ENCODE results near the gene ROR1.

Gene ROR1

DNA sequence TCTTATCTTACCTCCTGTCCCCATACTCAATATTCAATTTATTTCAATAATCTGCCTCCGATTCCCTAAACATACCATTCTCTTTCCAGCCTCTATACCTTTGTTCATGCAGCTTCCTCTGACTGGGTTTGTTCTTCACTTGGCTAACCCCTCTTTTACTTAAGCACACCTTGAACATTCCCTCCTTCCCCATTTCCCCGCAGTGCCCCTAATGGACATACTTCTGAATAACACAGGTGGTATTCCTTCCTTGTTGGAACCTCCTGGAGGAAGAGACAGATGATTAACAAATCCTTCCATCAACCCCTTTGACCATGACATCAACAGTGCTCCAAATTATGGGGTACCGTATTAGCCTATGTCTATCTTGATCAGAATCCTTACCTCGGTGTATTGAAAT lies 239.6 kb downstream of the ROR1 start:
- Histone ChIP-seq H3K36me3 (ENCODE audit: insufficient read depth, low read length) (no peaks in the 10 kb centered on the region), H3K4me1 (ENCODE audit: insufficient read depth, low read length) (no peaks in the 10 kb centered on the region), H3K9ac (ENCODE audit: low read length) (no peak overlapping the region), H3K27me3 (ENCODE audit: control insufficient read depth in 1 of 2, insufficient read depth in 2 of 2, low read length in 2 of 2) (no peaks in the 10 kb centered on the region), H3K27ac (ENCODE audit: low read depth, low read length) (no peak overlapping the region), H3K4me3 (ENCODE audit: low read depth in 1 of 2, low read length in 2 of 2) (no peak overlapping the region), H3K9me3 (ENCODE audit: low read length) (no peaks in the 10 kb centered on the region)

DNA sequence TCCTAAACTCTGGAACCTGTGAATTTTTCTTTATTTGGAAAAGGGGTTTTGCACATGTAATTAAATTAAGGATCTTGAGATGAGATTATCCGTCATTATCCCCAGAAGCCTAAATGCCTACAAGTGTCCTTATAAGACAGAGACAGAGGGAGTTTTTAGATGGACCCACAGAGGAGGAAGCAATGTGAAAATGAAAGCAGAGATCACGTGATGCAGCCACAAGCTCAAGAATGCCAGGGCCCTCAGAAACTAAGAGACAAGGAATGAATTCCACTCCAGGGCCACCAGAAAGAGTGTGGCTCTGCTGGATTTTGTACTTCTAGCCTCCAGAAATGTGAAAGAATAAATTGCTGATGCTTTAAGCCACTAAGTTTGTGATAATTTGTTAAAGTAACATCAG lies 246.0 kb downstream of the ROR1 start:
- Histone ChIP-seq H3K9me3 (ENCODE audit: low read length) (no peaks in the 10 kb centered on the region), H3K9ac (ENCODE audit: low read length) (no peak overlapping the region), H3K4me3 (ENCODE audit: low read depth in 1 of 2, low read length in 2 of 2) (peak overlapping the region in 1 of 2 donors; percentile 6), H3K27ac (ENCODE audit: low read depth, low read length) (peak overlapping the region; percentile 35), H3K4me1 (ENCODE audit: insufficient read depth, low read length) (peaks cover 5% of the 10 kb centered on the region), H3K27me3 (ENCODE audit: control insufficient read depth in 1 of 2, insufficient read depth in 2 of 2, low read length in 2 of 2) (no peaks in the 10 kb centered on the region), H3K36me3 (ENCODE audit: insufficient read depth, low read length) (no peaks in the 10 kb centered on the region)

DNA sequence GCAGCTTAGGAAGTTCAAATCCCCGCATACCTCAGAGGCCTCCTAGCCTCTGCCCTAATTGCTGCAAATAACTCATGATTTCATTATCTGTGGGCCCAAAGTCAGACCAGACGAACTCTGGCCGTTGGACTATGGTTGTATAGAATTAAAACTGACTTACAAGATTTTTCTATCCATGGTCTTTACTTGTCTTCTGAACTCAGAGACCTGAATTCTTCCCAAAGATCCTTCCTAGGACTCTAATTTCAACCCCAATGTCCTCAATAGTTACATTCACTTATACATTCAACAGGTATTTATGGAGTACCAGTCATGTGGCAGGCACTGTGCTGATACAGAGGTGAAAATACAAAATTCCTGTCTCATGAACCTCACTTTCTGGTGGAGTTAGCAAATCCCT lies 247.2 kb downstream of the ROR1 start:
- no peak overlapping the region for H3K27ac ChIP-seq (ENCODE audit: low read depth, low read length)
- no peak overlapping the region for H3K9ac ChIP-seq (ENCODE audit: low read length)
- H3K9me3 ChIP-seq (ENCODE audit: low read length) = no peaks in the 10 kb centered on the region
- H3K4me3 ChIP-seq (ENCODE audit: low read depth in 1 of 2, low read length in 2 of 2) = no peak overlapping the region
- H3K36me3 ChIP-seq (ENCODE audit: insufficient read depth, low read length) = no peaks in the 10 kb centered on the region
- no peaks in the 10 kb centered on the region for H3K27me3 ChIP-seq (ENCODE audit: control insufficient read depth in 1 of 2, insufficient read depth in 2 of 2, low read length in 2 of 2)
- peaks cover 5% of the 10 kb centered on the region for H3K4me1 ChIP-seq (ENCODE audit: insufficient read depth, low read length)

DNA sequence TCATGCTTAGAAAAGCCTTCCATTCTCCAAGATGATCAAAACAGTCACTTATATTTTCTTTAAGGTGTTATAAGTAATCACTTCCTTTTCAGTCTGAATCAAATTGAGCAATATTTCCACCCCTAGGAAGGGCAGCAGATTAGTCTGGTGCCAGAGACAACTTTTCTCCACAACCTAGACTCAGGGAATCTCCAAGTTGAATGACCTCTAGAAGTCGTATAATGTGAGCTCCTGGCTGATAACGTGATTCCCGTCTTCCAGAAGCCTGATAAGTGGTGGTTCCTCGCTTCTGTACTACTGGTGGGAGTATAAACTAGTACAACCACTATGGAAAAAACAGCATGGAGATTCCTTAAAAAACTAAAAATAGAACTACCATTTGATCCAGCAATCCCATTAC lies 251.2 kb downstream of the ROR1 start:
- Histone ChIP-seq H3K27me3 (ENCODE audit: control insufficient read depth in 1 of 2, insufficient read depth in 2 of 2, low read length in 2 of 2) (no peaks in the 10 kb centered on the region), H3K4me3 (ENCODE audit: low read depth in 1 of 2, low read length in 2 of 2) (no peak overlapping the region), H3K36me3 (ENCODE audit: insufficient read depth, low read length) (no peaks in the 10 kb centered on the region), H3K9me3 (ENCODE audit: low read length) (no peaks in the 10 kb centered on the region), H3K9ac (ENCODE audit: low read length) (no peak overlapping the region), H3K27ac (ENCODE audit: low read depth, low read length) (no peak overlapping the region), H3K4me1 (ENCODE audit: insufficient read depth, low read length) (peaks cover 3% of the 10 kb centered on the region)

DNA sequence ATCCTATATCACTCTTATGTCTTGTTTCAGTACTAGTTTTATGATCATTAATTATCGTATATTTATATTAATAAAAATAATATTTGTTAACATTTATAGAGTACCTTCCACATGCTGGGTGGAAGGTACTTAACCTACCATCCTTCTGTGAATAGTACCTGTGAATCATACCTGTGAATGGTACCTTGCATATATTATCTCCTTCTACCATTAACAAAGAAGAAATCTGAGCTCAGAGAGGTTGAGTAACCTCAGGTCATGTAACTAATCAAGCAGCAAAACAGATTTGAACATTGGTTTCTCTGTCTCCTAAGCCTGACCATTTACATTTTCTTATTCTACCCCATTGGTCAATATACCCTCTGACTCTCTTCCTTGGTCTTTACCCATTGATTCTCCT lies 255.2 kb downstream of the ROR1 start:
- H3K4me3 ChIP-seq (ENCODE audit: low read depth in 1 of 2, low read length in 2 of 2) = no peak overlapping the region
- no peaks in the 10 kb centered on the region for H3K36me3 ChIP-seq (ENCODE audit: insufficient read depth, low read length)
- H3K9me3 ChIP-seq (ENCODE audit: low read length) = no peaks in the 10 kb centered on the region
- H3K4me1 ChIP-seq (ENCODE audit: insufficient read depth, low read length) = peaks cover 9% of the 10 kb centered on the region
- no peak overlapping the region for H3K9ac ChIP-seq (ENCODE audit: low read length)
- H3K27me3 ChIP-seq (ENCODE audit: control insufficient read depth in 1 of 2, insufficient read depth in 2 of 2, low read length in 2 of 2) = no peaks in the 10 kb centered on the region
- no peak overlapping the region for H3K27ac ChIP-seq (ENCODE audit: low read depth, low read length)

DNA sequence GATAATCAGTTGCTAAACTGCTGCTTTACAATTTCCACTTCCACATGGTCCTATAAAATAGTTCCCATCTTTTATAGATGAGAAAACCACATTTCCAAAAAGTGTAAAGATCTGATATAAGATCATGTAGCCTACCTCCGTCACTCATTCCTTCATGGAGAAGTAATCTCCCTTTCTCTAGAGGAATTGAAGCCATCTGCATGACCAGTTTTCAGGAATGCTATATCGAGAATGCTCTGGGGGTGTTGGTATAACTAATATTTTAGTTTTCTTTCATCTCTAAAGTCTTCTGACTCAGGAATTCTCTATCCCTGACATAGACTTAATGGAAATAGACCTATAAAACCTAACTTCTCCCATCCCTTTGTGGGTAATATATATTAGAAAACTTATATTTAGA lies 256.6 kb downstream of the ROR1 start:
- Histone ChIP-seq H3K27me3 (ENCODE audit: control insufficient read depth in 1 of 2, insufficient read depth in 2 of 2, low read length in 2 of 2) (no peaks in the 10 kb centered on the region), H3K27ac (ENCODE audit: low read depth, low read length) (no peak overlapping the region), H3K36me3 (ENCODE audit: insufficient read depth, low read length) (no peaks in the 10 kb centered on the region), H3K9me3 (ENCODE audit: low read length) (no peaks in the 10 kb centered on the region), H3K4me3 (ENCODE audit: low read depth in 1 of 2, low read length in 2 of 2) (no peak overlapping the region), H3K9ac (ENCODE audit: low read length) (no peak overlapping the region), H3K4me1 (ENCODE audit: insufficient read depth, low read length) (peaks cover 9% of the 10 kb centered on the region)

DNA sequence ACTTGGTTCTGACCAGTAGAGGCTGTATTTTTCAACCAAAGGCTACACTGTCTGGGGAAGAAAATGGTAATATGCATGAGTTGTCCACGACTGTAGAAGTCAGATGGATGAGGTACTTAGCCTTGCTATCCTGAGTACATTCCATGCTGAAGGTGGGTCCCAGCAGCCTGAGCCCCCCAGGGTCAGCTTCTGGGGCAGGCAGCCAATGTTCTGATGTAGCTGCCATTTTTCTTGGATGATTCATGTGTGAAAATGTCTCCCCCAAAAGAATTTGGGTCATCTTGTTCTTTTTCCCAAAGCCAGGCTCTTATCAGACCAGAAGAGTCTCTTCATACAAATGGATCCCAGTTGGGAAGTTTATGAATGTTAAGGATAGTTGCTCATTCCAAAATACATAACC lies 257.4 kb downstream of the ROR1 start:
- H3K9me3 ChIP-seq (ENCODE audit: low read length) = no peaks in the 10 kb centered on the region
- no peak overlapping the region for H3K27ac ChIP-seq (ENCODE audit: low read depth, low read length)
- H3K4me3 ChIP-seq (ENCODE audit: low read depth in 1 of 2, low read length in 2 of 2) = no peak overlapping the region
- peaks cover 9% of the 10 kb centered on the region for H3K4me1 ChIP-seq (ENCODE audit: insufficient read depth, low read length)
- no peaks in the 10 kb centered on the region for H3K27me3 ChIP-seq (ENCODE audit: control insufficient read depth in 1 of 2, insufficient read depth in 2 of 2, low read length in 2 of 2)
- no peaks in the 10 kb centered on the region for H3K36me3 ChIP-seq (ENCODE audit: insufficient read depth, low read length)
- H3K9ac ChIP-seq (ENCODE audit: low read length) = no peak overlapping the region

DNA sequence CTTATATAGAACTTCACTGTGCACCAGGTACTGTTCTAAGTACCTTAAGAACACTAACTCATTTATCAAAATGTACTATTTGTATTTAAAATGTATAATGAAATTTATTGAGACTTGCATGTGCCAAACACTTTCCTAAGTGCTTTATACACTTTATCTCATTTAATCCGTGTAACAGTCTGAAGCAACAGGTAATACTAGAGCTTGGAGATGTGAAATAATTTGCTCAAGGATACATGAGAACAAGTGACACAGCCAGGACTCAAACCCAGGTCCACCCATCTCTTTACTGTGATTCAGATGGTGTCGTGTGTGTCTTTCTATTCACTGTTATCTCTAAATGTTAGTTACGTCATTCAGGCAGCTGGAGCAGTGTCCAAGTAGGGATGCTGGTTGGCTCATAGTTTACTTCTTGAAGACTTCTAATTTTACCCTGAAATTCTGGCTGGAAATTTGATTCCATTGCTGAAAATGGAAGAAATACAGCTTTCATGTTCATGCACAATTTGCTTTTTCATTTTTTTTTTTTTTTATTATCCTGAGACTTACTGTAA lies 259.9 kb downstream of the ROR1 start:
- no peaks in the 10 kb centered on the region for H3K36me3 ChIP-seq (ENCODE audit: insufficient read depth, low read length)
- H3K4me3 ChIP-seq (ENCODE audit: low read depth in 1 of 2, low read length in 2 of 2) = no peak overlapping the region
- H3K9ac ChIP-seq (ENCODE audit: low read length) = no peak overlapping the region
- peaks cover 12% of the 10 kb centered on the region for H3K4me1 ChIP-seq (ENCODE audit: insufficient read depth, low read length)
- H3K27ac ChIP-seq (ENCODE audit: low read depth, low read length) = no peak overlapping the region
- H3K9me3 ChIP-seq (ENCODE audit: low read length) = no peaks in the 10 kb centered on the region
- no peaks in the 10 kb centered on the region for H3K27me3 ChIP-seq (ENCODE audit: control insufficient read depth in 1 of 2, insufficient read depth in 2 of 2, low read length in 2 of 2)

DNA sequence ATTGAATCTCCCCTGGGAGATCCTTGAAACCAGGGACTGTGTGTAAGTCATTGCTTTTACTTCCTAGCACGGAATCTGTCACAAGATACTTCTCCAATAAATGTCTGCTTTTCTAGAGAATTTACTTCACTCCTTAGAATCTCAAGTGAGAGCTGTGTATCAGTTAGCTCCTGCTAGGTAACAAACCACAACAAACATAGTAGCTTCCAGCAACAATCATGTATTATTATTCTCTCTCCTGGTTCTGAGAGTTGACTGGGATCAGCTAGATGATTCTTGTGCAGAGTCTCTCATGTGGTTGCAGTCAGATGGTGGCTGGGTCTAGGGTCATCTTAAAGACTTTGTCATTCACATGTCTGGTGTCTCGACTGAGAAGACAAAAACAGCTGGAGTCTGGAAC lies 262.7 kb downstream of the ROR1 start:
- Histone ChIP-seq H3K27me3 (ENCODE audit: control insufficient read depth in 1 of 2, insufficient read depth in 2 of 2, low read length in 2 of 2) (no peaks in the 10 kb centered on the region), H3K4me3 (ENCODE audit: low read depth in 1 of 2, low read length in 2 of 2) (no peak overlapping the region), H3K4me1 (ENCODE audit: insufficient read depth, low read length) (peaks cover 24% of the 10 kb centered on the region), H3K36me3 (ENCODE audit: insufficient read depth, low read length) (no peaks in the 10 kb centered on the region), H3K9ac (ENCODE audit: low read length) (no peak overlapping the region), H3K27ac (ENCODE audit: low read depth, low read length) (no peak overlapping the region), H3K9me3 (ENCODE audit: low read length) (no peaks in the 10 kb centered on the region)

DNA sequence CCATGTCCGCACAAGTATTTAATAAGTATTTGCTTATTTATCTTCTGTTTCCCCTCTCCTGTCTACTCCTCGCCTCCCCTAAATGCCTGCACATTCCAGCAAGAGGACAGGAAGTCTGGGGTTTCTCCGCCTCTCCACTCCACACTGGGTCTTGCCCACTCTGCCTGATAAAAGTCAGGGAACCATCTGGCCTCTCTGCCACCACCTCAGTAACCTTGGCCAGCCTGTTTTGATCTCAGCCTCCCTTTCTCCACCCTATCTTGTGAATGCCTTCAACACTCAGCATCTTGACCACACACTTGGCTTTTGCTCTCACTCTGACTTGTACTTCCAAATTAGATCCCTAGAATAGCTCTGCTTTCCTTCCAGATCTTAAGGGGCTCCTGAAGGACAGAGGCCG lies 264.3 kb downstream of the ROR1 start:
- Histone ChIP-seq H3K9ac (ENCODE audit: low read length) (no peak overlapping the region), H3K27ac (ENCODE audit: low read depth, low read length) (no peak overlapping the region), H3K36me3 (ENCODE audit: insufficient read depth, low read length) (no peaks in the 10 kb centered on the region), H3K9me3 (ENCODE audit: low read length) (no peaks in the 10 kb centered on the region), H3K4me1 (ENCODE audit: insufficient read depth, low read length) (peaks cover 36% of the 10 kb centered on the region), H3K4me3 (ENCODE audit: low read depth in 1 of 2, low read length in 2 of 2) (no peak overlapping the region), H3K27me3 (ENCODE audit: control insufficient read depth in 1 of 2, insufficient read depth in 2 of 2, low read length in 2 of 2) (no peaks in the 10 kb centered on the region)

DNA sequence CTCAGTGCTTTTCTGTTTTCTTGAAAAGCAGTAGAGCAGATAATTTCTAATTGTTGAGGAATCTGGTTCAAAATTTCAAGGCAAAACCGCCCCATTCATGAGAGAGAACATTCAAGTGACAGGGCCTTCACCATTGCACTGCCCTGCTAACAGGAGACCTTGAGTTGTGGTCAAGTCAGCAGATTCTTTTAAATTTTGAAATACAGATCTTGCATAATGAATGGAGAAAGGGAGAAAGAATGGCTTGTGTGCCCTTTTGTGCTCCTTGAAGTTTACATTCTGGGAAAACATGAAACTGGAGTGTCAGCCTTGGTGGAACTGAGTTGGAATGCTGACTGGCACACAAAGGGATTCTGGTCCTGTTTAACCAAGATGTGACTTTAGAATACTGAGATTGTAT lies 265.1 kb downstream of the ROR1 start:
- Histone ChIP-seq H3K9ac (ENCODE audit: low read length) (no peak overlapping the region), H3K27me3 (ENCODE audit: control insufficient read depth in 1 of 2, insufficient read depth in 2 of 2, low read length in 2 of 2) (no peaks in the 10 kb centered on the region), H3K4me3 (ENCODE audit: low read depth in 1 of 2, low read length in 2 of 2) (no peak overlapping the region), H3K4me1 (ENCODE audit: insufficient read depth, low read length) (peaks cover 32% of the 10 kb centered on the region), H3K9me3 (ENCODE audit: low read length) (no peaks in the 10 kb centered on the region), H3K36me3 (ENCODE audit: insufficient read depth, low read length) (no peaks in the 10 kb centered on the region), H3K27ac (ENCODE audit: low read depth, low read length) (no peak overlapping the region)

DNA sequence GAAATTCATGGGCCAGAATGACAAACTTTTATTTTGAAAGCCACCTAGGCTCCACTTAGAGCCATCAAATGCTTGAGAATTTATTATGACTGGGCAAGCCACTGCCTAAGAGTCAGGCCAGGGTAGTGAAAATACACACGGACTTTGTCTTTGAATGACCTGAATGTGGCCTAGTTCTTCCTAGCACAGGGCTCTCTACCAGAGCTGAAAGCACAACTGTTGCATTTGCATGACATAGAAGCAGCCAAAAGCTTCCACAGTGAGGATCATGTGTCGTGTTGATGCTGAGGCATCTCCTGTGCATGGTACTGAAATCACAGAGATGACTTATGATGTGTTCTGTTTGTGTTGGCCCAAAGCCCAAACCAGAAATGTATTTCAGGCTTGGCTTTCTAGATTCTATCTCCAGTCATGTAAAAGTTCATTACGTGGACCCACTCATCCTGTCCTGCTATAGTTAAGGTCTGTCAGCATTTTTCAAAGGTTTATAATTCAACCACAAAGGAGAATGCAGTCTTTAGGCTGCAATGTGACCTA lies 265.6 kb downstream of the ROR1 start:
- Histone ChIP-seq H3K4me1 (ENCODE audit: insufficient read depth, low read length) (peaks cover 32% of the 10 kb centered on the region), H3K27ac (ENCODE audit: low read depth, low read length) (no peak overlapping the region), H3K4me3 (ENCODE audit: low read depth in 1 of 2, low read length in 2 of 2) (no peak overlapping the region)

More for the DNA sequence above, 265.6 kb downstream of the ROR1 start:
- Histone ChIP-seq H3K36me3 (ENCODE audit: insufficient read depth, low read length) (no peaks in the 10 kb centered on the region), H3K9me3 (ENCODE audit: low read length) (no peaks in the 10 kb centered on the region), H3K27me3 (ENCODE audit: control insufficient read depth in 1 of 2, insufficient read depth in 2 of 2, low read length in 2 of 2) (no peaks in the 10 kb centered on the region), H3K9ac (ENCODE audit: low read length) (no peak overlapping the region)
